ENCODE data around the gene PIGM.

Gene PIGM

GRCh38 chr1:160031365-160032164 is at the start of gene PIGM:
Gene PIGM (minus strand): TSS chr1:160031990. CDS start chr1:160031739, 251 bp downstream.
- peak; percentile 94 for DNase-seq (ENCODE audit: low spot score)

- DNase-seq (ENCODE audit: low spot score), result no peak
These were observed 49.6 kb upstream of the PIGM start, which contains the start of gene KCNJ9 for GRCh38 chr1:160081261-160081936. Gene KCNJ9 (plus strand): TSS chr1:160081538. CDS start chr1:160084031, 2,493 bp downstream.

DNA sequence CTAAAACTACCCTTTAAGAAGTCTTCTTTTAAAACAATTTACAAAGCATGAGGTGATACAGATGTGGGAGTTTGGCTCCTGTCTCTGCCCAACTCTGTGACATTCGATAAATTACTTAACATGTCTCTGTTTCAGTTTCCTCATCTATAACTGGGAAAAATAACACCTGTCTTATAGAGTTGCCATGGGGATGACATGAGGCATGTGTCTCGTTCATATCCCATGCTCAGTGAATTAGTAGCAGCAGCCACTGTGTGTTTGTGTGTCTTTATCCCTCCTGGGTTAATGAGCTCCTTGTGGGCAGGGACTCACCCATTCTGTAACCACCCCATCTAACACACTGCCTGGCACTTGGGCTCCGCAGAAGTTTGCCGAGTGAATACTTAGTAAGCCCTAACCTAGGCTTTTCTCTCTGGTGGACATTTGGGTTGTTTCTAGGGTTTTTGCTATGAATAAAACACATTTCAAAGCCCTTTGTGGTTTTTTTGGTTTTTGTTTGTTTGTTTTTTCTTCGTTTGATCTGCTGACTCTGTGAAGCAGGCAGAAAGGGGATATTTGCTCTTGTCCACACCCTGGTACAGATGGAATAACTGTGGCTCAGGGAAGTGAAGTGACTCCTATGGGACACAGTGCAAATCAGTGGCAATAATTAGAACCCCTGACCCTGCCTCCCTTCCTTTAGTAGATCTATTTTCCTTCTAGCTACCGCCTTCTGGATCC is 48.8 kb upstream of the PIGM start:
- no peak for DNase-seq (ENCODE audit: low spot score)

DNA sequence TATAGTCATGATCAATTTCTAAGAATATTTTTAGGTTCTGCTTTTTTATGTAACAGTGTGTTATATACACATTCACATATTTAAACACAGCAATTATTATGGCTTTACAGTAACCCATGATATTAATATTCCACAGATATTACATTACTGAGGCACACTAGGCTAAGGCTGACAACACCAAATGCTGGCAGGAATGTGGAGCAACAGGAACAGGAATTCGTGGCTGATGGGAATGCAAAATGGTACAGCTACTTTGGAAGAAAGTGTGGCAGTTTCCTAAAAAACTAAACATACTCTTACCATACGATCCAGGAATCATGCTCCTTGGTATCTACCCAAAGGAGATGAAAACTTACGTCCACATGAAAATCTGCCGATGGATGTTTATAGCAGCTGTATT is 47.7 kb upstream of the PIGM start:
- no peak for DNase-seq (ENCODE audit: low spot score)

DNA sequence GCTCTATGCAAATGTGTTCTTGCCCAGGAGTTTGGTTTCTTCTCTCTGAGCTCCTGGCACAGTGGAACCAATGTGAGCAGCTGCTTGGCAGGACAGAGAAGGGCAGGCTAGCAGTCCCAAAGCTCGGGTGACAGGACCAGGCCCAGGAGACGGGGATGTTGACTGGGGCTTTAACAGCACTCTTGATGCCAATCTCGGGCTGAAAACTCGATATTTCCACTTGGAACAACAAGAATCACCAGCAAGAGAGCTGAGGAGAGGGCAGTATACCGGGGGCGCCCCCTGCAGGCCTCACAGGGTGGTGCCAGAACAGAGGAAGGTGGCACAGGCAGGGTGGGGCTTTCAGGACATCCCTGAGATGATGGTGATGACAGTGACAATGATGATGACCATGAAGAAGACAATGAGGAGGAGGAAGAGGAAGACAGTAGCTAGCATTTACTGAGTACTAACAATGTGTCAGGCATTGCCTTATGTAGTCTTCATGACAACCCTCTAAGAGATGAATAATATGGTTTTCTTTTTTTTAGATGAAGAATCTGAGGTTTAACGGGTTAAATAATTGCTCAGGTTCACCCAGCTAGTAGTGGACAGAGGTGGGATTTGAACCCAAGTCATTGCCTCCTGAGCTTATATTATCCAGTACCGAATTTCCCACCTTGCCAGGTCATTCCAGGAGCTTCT is 46.9 kb upstream of the PIGM start:
- DNase-seq (ENCODE audit: low spot score), result peak; percentile 48

DNA sequence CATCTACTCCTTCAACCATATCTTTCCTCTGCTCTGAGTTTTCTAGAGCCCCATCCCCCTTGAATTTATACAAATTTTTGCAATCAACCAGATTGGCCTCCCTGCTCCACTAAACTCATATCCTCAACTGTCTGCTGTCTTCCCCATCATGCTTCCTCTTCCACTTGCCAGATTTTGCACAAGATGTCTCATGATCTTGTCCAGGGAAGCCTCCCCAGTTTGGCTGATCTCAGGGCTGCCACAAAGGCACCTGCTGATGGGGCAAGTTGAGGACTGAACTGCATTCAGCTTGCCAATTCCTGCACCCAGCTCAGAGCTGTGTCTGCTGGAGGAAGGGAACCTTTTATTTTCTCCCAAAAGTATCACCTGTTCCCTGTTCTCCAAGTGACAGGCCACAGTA is 45.7 kb upstream of the PIGM start:
- no peak for DNase-seq (ENCODE audit: low spot score)

DNA sequence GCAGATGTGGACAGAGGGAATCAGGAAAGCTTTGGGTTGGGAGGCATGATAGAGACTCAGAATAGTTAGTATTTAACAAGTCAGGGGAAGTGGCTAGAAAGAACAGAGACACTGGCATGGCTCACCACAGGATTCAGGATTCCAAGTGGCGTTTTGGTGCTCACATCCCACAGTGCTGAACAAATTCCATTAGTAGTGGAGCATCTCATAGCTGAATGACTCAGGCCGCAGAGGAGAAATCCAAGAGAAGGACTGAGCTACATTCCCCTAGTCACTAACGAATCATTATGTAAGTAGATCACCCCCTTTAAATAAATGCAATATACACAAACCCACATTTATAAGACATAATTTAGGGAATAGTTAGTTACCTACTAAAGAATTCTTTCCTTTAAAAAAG is 44.5 kb upstream of the PIGM start:
- DNase-seq (ENCODE audit: low spot score), result no peak

- no peak for DNase-seq (ENCODE audit: low spot score)
These were observed 44.0 kb upstream of the PIGM start for GRCh38 chr1:160075836-160076235.

DNA sequence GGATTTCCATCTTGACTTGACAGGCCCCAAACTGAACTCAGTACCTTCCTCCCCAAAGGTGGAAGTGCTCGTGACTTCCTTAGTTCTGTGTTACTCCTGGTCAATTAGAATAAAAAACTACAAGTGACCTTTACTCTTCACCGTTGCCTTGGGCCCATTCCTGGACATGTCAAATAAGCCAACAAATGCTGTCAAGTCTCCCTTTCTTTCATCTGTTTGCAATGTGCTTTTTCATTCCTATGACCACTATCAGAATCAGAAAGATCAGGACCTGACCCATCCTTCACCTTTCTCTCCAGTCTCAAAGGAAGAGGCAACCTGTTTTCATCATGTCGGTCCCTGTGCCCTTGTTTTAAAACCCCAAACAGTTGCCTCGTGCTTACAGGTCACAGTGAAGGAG is 43.1 kb upstream of the PIGM start:
- no peak for DNase-seq (ENCODE audit: low spot score)

GRCh38 chr1:160071289-160071688 is 39.5 kb upstream of the PIGM start:
- no peak for DNase-seq (ENCODE audit: low spot score)

DNA sequence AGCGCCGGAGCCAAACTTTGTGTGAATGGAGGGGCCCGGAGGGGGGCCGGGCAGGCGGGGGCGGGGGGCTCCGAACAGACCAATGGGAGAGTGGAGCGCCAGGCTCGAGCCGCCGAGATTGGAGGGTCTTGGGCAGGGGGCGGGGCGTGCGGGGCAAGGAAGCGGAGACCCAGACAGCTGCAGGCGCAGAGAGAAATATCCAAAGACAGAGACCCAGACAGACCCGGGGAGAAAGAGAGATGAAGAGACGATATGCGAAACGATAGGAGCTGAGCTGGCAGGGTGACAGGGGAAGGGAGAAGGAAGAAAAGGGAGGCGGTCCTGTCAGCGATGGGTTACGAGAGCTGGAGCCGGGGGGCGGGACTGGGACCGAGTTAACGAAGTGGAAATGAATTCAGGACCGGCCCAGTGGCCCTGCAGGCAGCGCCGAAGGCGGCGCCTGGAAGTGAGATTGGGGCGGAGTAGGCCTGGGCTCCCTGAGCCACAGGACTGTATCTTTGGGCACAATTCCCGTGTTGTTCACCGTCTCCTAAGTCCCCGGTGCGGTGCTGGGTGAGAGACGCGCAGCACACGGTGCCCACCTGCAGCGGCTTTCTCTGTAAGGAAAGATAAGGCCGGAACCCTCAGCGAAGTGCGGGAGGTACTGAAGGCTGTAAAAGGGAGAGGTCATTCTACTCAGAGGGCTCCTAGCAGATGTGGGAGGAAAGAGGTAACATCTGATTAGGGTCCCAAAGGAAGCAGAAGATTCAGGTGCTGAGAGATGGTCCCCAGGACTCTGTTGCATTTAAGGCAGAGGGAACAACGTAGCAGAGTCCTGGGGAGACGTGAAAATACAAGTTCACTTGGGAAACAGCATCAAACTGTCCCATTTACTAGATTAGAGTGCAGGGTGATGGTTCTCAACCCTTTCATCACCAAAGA is 38.7 kb upstream of the PIGM start:
- peak; percentile 63 for DNase-seq (ENCODE audit: low spot score)

GRCh38 chr1:160069460-160070231 is 37.9 kb upstream of the PIGM start, which contains the start of gene KCNJ10:
Gene KCNJ10 (minus strand): TSS chr1:160070160. CDS start chr1:160042532, 27,628 bp downstream.
- no peak for DNase-seq (ENCODE audit: low spot score)

DNA sequence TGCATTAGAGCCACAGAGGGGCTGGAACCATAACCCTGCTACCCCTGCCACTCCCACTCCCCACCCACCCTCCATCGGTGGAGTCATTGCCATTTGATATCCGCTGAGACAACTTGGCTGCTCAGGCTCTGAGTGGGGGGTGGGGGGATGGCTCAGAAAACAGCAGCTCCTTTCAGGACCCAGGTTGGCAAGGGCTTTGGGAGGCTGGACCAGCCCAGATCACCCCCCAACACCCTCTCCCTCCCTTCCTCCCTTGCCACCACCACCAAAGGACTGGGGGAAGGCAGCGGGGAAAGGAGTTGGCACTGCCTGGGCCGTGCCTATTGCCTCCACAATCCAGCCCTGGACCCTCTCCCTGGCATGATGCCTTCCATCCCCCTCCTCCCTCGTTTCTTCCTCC is 36.4 kb upstream of the PIGM start:
- DNase-seq (ENCODE audit: low spot score), result no peak

DNA sequence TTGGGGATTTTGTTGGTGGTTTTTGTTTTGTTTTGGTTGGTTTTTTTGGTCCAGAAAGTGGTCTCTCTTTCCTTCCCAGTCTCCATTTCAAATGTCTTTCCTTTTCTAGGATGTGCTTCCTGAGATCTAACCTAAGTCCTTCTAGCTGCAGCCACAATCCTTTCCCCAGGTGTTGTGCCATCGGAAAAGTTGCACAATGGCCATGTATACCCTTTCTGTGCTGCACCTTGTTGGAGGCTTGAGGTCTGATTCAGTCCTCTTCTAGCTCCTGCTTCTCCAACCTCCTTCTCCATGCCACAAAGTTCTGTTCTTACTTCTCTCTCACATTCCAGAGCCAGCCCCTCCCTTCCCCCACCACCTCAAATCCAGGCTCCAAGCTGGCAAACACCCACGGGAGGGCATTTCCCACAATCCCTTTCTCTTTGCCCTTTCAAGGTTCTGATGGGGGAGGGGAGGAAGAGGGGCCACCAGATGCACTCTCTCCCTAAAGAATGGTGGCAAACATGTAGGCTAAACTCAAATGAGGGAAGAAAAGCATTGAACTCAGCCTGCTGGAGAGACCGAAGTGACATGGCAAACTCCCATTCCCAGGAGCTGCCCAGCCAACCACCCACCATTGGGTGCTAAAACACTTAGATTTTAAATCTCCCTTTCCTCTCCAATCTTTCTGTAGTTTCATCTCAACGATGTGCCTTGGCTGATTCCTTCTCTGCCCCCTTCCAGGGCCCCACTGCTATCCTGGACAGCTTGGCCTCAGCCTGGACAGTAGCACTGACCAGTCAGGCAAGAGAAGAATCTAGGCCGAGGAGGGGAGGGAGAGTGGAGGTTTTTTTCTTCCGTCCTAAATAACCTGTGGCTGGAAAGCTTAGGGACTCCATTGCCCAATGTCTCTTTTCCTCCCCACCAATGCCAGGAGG is 35.3 kb upstream of the PIGM start:
- no peak for DNase-seq (ENCODE audit: low spot score)

DNA sequence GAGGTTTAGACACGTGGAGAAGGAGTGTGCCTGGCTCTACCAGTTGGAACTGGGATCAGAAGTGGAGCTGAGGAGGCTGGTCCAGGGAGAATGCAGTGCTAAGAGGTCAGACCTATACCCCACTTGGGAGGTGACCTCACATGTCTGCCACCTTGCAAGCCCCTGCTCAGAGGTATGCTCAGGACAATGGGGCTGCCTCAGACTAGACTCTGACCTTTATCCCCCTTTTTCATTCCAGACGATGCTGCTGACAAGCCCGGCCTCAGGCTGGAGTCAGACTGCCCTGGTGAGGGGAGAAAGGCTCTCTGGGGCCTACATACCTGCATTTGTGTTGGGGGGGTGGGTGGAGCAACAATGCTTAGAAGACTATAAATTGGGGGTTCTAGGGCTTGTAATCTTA is 33.0 kb upstream of the PIGM start:
- no peak for DNase-seq (ENCODE audit: low spot score)

DNA sequence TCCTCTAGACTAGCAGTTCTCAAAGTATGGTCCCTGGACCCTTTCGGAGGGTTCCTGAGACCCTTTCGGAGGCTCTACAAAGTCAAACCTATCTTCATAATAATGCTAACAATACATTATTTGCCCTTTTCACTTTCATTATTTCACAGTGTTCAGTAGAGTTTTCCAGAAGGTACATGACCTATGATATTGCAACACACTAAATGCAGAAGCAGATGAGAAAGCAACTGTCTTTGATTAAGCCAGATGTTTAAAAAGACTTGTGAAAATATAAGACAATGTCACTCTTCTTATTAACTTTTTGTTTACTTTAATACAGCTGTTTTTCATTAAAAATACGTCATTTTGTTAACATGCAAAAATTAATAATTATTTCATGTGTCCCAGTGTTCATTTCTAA is 32.4 kb upstream of the PIGM start:
- DNase-seq (ENCODE audit: low spot score), result no peak

GRCh38 chr1:160063176-160063575 is 31.4 kb upstream of the PIGM start:
- no peak for DNase-seq (ENCODE audit: low spot score)

DNA sequence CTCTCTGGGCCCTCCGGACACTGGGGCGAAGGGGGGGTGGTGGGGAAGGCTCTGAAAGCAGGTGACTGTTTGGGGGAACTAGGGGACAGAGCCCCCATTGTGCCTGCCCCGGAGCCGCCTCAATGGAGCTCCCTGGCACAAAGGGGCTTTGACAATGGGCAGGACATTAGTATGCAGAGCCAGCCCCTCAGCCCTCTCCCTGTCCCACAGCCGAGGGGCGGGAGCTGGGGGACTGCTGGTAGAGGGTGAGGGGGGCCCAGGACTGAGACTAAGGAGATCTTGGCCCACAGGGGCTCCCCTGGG is 30.4 kb upstream of the PIGM start:
- DNase-seq (ENCODE audit: low spot score), result no peak

All from CD4-positive, alpha-beta T cell treated with Interleukin-6 at 100 ng/mL for 8 hours (primary cell).